RCC 7860 (cell line): ENCODE results near the gene MMP28.

Experiments used
- DNase-seq: peaks from one replicate; pipeline ENCODE4 v3.0.0-alpha.2; 2015; ENCODE audit warnings: low spot score
- FAIRE-seq: peaks from 2 replicates; lab custom pipeline; 2012; peaks lifted over from hg19 to GRCh38; lab: Jason Lieb, UNC

MMP28 gene

GRCh38 chr17:35795007-35795870, at the start of gene MMP28:
MMP28 (minus strand) TSS chr17:35795641; CDS start chr17:35795377, 264 bp downstream.
- no peak for DNase-seq
- FAIRE-seq: no peak

DNA sequence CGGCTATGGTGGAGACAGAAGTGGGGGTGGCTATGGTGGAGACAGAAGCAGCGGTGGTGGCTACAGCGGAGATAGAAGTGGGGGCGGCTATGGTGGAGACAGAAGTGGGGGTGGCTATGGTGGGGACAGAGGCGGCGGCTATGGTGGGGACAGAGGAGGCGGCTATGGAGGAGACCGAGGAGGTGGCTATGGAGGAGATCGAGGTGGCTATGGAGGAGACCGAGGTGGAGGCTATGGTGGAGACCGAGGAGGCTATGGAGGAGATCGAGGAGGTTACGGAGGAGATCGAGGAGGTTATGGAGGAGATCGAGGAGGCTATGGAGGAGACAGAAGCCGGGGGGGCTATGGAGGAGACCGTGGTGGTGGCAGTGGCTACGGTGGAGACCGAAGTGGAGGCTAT, 49.1 kb upstream of the MMP28 start:
- FAIRE-seq: no peak
- DNase-seq: no peak

- FAIRE-seq (no peak), DNase-seq (no peak)
Observed at GRCh38 chr17:35843698-35844097, 48.3 kb upstream of the MMP28 start.

GRCh38 chr17:35842239-35842638, 46.8 kb upstream of the MMP28 start:
- DNase-seq: no peak
- FAIRE-seq: no peak

GRCh38 chr17:35841505-35841904, 46.1 kb upstream of the MMP28 start:
- DNase-seq (no peak), FAIRE-seq (no peak)

GRCh38 chr17:35841101-35841500, 45.7 kb upstream of the MMP28 start:
- DNase-seq (no peak), FAIRE-seq (no peak)

DNA sequence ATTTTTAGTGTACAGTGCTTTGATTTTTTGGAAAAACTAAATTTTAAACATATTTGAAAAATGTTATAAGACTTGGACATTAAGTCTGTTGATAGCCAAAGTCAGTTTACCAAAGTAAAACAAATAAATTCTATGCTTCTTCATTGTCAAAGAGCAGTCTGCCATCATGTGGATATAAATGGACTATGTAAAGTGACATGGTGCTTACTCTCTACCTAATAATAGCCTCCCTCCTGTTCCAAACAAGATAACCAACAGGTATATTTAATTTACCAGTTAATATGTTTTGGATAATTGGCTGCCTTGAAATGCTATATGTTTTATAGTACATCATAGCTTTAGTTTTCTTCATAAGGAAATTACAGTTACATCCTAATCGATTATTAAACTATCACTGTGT, 29.8 kb upstream of the MMP28 start:
- no peak for FAIRE-seq
- no peak for DNase-seq

- DNase-seq (no peak), FAIRE-seq (no peak)
Observed at GRCh38 chr17:35821308-35821707, 25.9 kb upstream of the MMP28 start.

- no peak for FAIRE-seq
- DNase-seq: no peak
Observed at GRCh38 chr17:35819455-35819854, 24.0 kb upstream of the MMP28 start.

GRCh38 chr17:35817196-35817595, 21.8 kb upstream of the MMP28 start:
- FAIRE-seq: no peak
- DNase-seq: no peak

DNA sequence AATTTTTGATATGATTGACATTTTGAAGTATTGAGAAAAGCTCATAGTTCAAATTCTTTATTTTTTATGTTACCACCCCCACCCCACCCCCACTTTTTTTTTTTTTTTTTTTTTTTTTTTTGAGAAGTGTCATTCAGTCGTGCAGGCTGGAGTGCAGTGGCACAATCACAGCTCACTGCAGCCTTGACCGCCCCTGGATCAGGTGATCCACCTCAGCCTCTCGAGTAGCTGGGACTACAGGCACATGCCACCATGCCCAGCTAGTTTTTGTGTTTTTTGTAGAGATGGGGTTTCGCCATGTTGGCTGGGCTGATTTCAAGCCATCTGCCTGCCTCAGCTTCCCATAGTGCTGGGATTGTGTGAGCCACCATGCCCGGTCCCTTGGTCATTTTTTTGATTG, 21.3 kb upstream of the MMP28 start:
- no peak for FAIRE-seq

DNA sequence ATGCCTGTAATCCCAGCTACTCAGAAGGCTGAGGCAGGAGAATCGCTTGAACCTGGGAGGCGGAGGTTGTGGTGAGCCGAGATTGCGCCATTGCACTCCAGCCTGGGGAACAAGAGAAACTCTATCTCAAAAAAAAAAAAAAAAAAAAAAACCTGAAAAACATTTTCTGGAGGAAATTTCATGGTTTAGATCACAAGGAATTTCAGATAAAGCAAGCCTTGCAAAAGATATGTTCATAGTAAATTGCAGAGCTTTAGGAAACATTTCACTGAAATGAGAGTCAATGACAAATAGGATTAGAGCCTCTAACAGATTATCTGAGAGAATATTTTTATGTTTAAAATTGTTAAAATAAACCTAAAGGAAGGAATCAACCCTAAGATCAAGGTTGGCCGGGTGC, 17.0 kb upstream of the MMP28 start:
- DNase-seq: no peak
- FAIRE-seq: no peak

More for the DNA sequence above, 21.3 kb upstream of the MMP28 start:
- no peak for DNase-seq

DNA sequence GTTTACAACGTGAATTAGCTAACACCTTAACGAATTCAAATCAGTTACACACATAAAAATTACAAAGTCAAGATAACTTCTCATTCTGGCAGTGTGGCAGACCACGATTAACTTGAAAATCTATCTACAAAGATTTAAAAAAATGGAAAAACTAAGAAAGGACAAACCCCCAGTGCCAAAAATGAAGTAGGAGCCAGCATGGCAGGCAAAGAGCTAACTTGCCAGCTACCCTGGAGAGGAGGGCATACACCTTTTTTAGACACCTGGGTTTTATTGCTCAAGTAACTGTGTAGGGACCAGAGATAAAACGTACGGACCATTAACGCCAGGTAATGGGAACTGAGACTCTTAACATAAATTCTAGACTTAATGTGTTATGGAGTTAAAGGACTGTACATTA, 16.3 kb upstream of the MMP28 start:
- no peak for FAIRE-seq
- no peak for DNase-seq

- FAIRE-seq (no peak), DNase-seq (peak; percentile 14)
Observed at GRCh38 chr17:35809855-35810461, 14.5 kb upstream of the MMP28 start.

GRCh38 chr17:35808962-35809854, 13.8 kb upstream of the MMP28 start, which contains the start of gene TAF15:
TAF15 (plus strand) TSS chr17:35809484; CDS start chr17:35809570, 86 bp downstream.
- DNase-seq: peak; percentile 96
- FAIRE-seq: no peak

GRCh38 chr17:35808240-35808961, 13.0 kb upstream of the MMP28 start:
- FAIRE-seq: no peak
- no peak for DNase-seq

DNA sequence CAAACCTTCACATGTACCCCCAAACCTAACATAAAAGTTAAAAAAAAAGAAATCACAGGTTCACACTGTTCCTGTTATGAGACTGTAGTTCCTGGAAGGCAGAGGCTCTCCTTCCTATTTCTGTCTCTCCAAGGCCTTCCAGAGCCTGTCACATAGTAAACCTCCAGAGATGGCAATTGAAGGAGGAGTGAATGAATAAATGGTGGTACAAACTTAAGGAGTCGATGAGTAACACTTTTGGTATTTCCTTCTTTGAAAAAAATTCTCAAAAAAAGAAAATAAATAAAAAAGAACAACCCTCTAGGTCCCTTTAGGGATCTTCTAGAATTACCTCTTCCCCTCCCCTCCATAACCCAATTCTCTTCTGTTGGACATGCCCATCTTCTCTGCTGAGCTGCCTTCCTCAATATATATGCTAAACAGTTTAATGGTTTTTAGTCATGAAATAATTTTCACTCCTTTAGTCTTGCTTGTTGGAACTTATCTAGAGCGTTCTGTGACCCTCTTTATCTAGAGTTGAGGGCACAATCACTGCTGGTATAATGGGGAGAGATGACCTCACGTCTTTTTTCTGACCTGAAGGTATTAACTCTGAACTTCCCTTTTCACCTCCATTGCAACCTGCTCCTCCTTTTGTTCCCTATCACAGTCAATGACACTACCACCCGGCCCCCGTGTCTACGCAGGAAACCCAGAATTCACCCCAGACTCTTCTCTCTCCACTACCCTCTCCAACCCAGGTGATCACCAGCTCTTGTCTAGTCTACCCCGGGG, 12.1 kb upstream of the MMP28 start:
- DNase-seq (no peak), FAIRE-seq (no peak)

DNA sequence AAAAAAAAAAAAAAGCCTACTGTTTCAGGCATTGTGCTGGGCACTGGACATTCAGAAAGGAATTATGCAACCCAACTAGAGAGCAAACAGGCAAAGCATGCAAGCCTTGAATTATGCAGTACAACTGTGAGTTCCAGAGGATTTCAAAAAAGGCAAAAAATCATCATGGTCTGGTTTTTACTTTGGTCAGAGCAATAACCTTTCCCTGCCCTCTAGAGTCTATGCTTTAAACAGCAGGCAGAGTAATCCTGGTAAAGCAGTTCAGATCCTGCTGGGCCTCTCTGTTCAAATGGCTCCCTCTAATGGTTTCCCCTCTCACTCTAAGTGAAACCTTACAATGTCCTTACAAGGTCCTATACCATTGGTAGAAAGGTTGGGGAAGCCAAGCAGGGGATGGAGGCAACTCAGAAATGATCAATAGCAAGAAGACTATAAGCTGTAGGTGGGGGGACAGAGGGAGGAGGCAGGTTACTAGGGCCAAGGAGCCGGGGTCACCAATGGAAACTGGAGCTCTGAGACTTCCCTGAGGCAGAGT, 9.3 kb upstream of the MMP28 start:
- FAIRE-seq: no peak
- peak; percentile 75 for DNase-seq

DNA sequence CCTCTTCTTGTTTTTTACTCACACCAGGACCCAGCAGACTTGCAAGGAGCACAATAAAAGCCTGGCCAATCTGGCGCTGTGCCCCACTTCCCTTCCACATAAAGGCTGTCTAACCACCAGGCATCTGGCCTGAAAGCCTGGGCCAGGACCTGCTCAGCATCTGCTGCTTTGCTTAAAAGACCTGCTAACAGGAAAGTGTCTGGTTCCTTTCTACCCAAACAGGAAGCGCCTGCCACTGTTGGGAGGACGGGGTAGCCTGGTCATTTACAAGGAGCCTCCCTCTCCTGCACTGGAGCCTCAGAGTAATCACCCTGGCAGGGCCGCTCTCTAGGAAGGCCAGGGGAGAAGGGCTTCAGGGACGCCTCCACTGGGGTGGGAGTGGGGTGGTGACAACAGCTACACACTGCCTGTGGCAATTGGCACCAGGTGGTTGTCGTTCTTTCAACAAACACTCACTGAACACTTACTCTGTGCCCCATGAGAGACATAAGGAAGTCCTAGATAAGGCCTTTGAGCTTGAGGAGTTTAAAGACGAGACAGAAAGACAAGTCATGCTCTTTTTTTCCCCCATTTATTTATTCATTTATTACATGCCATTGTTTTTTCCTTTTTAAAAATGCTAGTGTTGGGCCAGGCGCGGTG, 6.3 kb upstream of the MMP28 start:
- DNase-seq (no peak), FAIRE-seq (no peak)
